Raji (cell line): ENCODE data around the gene JCAD.

Source experiments
- POLR2A ChIP-seq: IDR thresholded peaks from 2 replicates; pipeline ENCODE4 v1.6.1; 2011; ENCODE audit warnings: low read depth, low read length, control low read depth; ENCODE audit not compliant: insufficient read depth

Gene JCAD

DNA sequence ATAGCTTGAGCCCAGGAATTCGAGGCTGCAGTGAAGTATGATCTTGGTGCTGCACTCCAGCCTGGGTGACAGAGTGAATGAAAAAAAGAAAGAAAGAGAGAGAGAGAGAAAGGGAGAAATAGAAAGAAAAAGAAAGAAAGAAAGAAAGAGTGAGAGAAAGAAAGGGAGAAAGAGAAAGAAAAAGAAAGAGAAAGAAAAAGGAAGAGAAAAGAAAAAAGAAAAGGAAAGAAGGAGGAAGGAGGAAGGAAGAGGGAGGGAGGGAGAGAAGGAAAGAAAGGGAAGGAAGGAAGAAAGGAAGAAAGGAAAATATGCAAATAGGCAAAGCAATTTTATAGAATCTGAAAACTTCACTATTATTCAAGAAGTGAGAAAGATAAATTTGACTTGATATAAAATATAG, 24.5 kb upstream of the JCAD start:
- no peak for TF ChIP-seq POLR2A

DNA sequence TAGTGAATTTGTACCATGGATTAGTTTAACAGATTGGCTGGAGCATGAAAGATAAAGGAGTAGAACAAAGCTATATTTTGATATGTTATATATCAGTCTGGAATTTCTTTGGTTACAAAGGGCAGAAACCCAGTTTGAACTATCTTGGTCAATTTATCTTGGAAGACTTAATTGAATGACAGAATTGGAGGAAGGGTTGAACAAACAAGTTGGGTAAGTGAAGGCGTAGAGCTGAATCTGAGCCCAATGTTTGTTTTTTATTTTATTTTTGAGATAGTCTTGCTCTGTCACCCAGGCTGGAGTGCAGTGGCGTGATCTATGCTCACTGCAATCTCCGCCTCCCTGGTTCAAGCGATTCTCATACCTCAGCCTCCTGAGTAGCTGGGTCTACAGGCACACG, 21.8 kb upstream of the JCAD start:
- TF ChIP-seq POLR2A = no peak

DNA sequence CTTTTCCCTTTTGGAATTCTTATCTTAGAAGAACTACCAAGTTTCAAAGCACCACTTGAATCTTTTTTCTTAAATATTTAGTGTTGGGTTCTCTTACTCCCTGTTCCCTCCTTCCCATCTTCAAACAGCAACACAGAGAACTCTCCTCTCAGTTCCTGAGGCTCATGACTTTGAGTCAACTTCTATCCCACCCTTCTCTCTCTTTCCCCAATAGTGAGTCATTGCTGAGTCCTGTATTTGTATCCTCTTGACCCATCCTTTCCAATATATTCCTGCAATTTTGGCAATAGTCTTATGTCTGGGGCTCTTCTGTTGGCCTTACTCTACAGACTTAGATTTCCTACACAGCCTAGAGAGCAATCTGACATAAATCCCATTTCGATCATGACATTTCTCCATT, 20.8 kb upstream of the JCAD start:
- TF ChIP-seq POLR2A = no peak

GRCh38 chr10:30079408-30079807, 20.0 kb upstream of the JCAD start:
- no peak for TF ChIP-seq POLR2A

GRCh38 chr10:30075481-30075880, 16.1 kb upstream of the JCAD start:
- TF ChIP-seq POLR2A = no peak

GRCh38 chr10:30074933-30075332, 15.5 kb upstream of the JCAD start:
- no peak for TF ChIP-seq POLR2A

GRCh38 chr10:30074090-30074489, 14.7 kb upstream of the JCAD start:
- TF ChIP-seq POLR2A = no peak

- TF ChIP-seq POLR2A = no peak
Observed at GRCh38 chr10:30073767-30074060, 14.3 kb upstream of the JCAD start.

- TF ChIP-seq POLR2A = no peak
Observed at GRCh38 chr10:30073045-30073766, 13.8 kb upstream of the JCAD start.

DNA sequence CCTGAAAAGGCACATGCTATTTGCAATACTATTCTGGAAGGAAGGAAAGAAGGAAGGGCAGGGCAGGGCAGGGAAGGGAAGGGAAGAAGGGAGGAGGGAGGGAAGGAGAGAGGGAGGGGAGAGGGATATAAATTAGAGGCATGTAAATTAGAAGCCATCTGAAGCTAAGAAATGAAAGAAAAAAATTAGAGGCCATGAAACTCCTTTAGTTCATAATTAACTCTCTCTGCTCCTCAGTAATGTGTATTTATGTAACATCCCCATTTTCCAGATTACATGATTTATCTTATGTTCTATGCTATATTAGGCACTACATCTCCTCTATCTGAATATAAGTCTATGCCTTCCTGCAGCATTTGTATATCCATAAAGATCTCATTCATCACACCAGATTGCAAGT, 12.7 kb upstream of the JCAD start:
- TF ChIP-seq POLR2A = no peak

DNA sequence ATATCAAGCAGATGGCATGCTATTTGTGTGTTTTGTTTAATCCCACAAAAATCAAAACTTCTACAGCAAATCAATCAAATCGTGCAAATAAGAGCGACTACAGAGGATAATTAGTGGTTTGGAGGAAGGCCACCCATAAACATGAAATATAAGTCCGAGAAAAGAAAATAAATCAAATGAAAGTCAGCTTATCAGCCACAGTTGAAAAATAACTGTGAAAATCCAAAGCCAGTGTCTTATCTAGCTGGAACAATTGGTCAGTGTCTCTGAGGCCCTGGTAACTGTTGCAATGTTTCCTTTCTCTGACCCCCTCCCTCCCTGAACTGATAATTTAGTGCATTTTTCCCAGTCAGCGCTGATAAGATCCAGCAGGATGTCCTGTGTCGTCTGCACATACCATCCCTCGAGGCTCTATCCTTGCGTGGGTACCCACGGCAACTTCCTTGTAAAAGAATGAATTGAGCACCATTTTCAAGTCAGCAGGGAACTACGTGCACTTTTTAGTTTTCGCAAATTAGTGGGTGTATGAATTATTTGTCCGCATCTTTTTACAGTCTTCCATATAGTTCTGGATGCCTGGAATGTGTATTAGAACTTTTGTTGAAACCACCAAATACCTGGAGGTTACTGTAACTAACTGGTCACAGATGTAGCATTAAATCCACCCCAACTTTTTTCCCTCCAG, 10.8 kb upstream of the JCAD start:
- TF ChIP-seq POLR2A = no peak

DNA sequence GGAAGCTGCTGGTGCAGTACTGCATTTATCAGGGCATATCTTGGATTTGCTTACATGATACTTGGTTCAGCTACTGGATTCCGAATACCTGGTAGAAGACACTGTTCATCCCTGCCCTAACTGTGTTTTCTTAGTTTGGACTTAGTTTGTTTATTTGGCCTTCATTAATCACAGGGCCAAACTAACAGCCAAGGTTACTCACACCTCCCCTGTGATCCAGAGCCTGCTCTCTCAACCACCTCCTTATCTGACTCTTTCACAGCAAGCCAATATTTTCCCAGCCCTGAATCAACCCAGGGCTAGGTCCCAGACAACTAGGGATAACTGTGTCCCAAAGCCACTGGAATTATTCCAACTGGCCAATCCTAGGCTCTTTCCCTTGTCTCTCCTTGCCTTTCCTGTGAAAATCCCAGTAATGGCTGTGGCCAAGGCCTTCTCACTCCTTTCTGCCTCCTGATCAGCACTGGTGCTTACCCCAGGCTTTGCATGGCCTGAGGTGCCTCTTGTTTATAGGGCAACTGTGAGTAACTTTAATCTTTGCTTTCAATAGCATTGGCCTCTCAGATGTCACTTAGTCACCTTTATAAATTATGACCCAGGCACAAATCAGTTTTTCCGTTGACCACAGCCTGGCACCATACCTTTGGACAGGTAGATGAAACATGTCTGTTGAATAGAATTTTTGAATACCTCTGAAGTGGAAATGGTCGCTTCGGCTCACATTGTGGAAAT, 9.3 kb upstream of the JCAD start:
- no peak for TF ChIP-seq POLR2A

DNA sequence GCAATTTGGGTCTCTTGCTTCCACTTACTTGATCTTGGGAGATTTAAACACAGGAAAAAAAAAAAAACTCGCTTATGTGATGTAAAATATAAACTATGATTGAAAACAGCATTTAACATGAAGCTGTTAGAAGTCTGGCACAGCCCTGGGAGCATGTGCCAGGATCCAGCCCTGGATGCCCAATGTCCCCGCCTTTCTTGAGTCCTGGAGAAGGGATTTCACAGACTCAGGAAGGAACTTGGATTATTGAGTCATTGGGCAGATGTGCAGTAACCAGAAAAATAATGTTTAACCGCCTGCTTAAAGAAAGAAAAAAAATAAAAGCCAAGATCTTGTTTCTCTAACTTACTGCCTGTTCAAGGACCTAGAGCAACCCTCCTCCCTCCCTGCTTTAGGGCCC, 3.7 kb upstream of the JCAD start:
- TF ChIP-seq POLR2A = no peak

DNA sequence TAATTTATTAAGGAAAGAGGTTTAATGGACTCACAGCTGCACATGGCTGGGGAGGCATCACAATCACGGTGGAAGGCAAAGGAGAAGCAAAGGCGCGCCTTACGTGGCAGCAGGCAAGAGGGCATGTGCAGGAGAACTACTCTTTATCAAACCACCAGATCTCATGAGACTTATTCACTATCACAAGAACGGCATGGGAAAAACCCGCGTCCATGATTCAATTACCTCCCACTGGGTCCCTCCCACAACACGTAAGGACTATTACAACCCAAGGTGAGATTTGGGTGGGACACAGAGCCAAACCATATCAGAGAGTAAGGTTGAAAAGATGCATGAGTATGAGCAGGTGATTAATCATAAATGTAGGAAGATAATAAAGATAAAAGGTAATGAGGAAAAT, 3.2 kb upstream of the JCAD start:
- TF ChIP-seq POLR2A = no peak

GRCh38 chr10:30062090-30062489, 2.7 kb upstream of the JCAD start:
- TF ChIP-seq POLR2A = no peak

GRCh38 chr10:30058570-30059132, 735 bp downstream of the JCAD start:
- no peak for TF ChIP-seq POLR2A
